CD14-positive monocyte (primary cell): ENCODE data around the gene ROBO1. TPM values are rescaled to one million over a fixed set of nuclear protein-coding genes. Genes with fewer than 3 reads are reported as not detected.

Experiments
- DNase-seq, 3 donors: peaks; one replicate each; pipeline ENCODE4 v3.0.0-alpha.2; 2011 to 2022
- H2AFZ ChIP-seq: 2 replicates; pipeline ENCODE4 v1.6.0; 2012; ENCODE audit warnings: mild to moderate bottlenecking, low read depth, low read length, inconsistent platforms; ENCODE audit not compliant: insufficient read depth, poor library complexity, severe bottlenecking
- H3K27ac ChIP-seq, 2 donors: 1 replicate in 1 of 2; 2 replicates in 1 of 2; pipeline ENCODE4 v1.5.1; 2012 to 2013; ENCODE audit warnings: low read length in 2 of 2, control low read depth in 1 of 2, inconsistent platforms in 1 of 2, low read depth in 1 of 2, mild to moderate bottlenecking in 1 of 2
- H3K27me3 ChIP-seq, 2 donors: one replicate each; pipeline versions ENCODE4 v1.6.0 to v1.6.1; 2011 to 2013; ENCODE audit warnings: low read length in 2 of 2; ENCODE audit not compliant: control insufficient read depth in 2 of 2, insufficient read depth in 2 of 2
- H3K36me3 ChIP-seq, 2 donors: replicated peaks in 1 of 2; 1 replicate in 1 of 2; 2 replicates in 1 of 2; pipeline versions ENCODE4 v1.5.1 to v1.6.1; 2012 to 2013; ENCODE audit warnings: low read length in 2 of 2, control low read depth in 1 of 2, inconsistent platforms in 1 of 2, mild to moderate bottlenecking in 1 of 2; ENCODE audit not compliant: insufficient read depth in 2 of 2, control insufficient read depth in 1 of 2
- H3K4me1 ChIP-seq, 2 donors: 1 replicate in 1 of 2; 2 replicates in 1 of 2; pipeline versions ENCODE4 v1.5.1 to v1.6.1; 2012 to 2013; ENCODE audit warnings: low read length in 2 of 2, control low read depth in 1 of 2, inconsistent platforms in 1 of 2, mild to moderate bottlenecking in 1 of 2, moderate library complexity in 1 of 2; ENCODE audit not compliant: insufficient read depth in 2 of 2, control insufficient read depth in 1 of 2
- H3K4me2 ChIP-seq: replicated peaks from 2 replicates; pipeline ENCODE3; 2012; ENCODE audit warnings: low read length, moderate library complexity, mild to moderate bottlenecking; ENCODE audit not compliant: poor library complexity, severe bottlenecking; ENCODE audit errors: extremely low read depth
- H3K4me3 ChIP-seq, 3 experiments: fragments of 200-600 bp in 1 of 3; sonication (generic) in 1 of 3; replicated peaks in 1 of 3; 1 replicate in 2 of 3; 2 replicates in 1 of 3; pipeline ENCODE4 v1.5.1; 2011 to 2013; ENCODE audit warnings: low read length in 3 of 3, mild to moderate bottlenecking in 3 of 3, control low read depth in 2 of 3, low read depth in 2 of 3, inconsistent platforms in 1 of 3, moderate library complexity in 1 of 3
- H3K79me2 ChIP-seq: 2 replicates; pipeline ENCODE4 v1.6.0; 2012; ENCODE audit warnings: mild to moderate bottlenecking, control low read depth, inconsistent platforms, low read length, moderate library complexity; ENCODE audit not compliant: insufficient read depth
- H3K9ac ChIP-seq: 2 replicates; pipeline ENCODE4 v1.6.0; 2017; ENCODE audit warnings: low read length, mild to moderate bottlenecking; ENCODE audit not compliant: insufficient read depth, poor library complexity, severe bottlenecking
- H3K9me3 ChIP-seq, 2 donors: replicated peaks in 1 of 2; 1 replicate in 1 of 2; 2 replicates in 1 of 2; pipeline versions ENCODE4 v1.5.1 to v1.6.1; 2012 to 2013; ENCODE audit warnings: low read length in 2 of 2, control low read depth in 1 of 2; ENCODE audit not compliant: control insufficient read depth in 1 of 2, insufficient read depth in 1 of 2
- H4K20me1 ChIP-seq: 2 replicates; pipeline ENCODE4 v1.6.0; 2012; ENCODE audit warnings: mild to moderate bottlenecking, low read length, control low read depth, moderate library complexity; ENCODE audit not compliant: insufficient read depth
- H3K27ac Mint-ChIP-seq, 7 donors: one replicate each; pipeline ENCODE4 v1.8.0; 2020; ENCODE audit warnings: mild to moderate bottlenecking in 7 of 7, mixed read lengths in 7 of 7, moderate library complexity in 6 of 7, inconsistent platforms in 2 of 7
- H3K27me3 Mint-ChIP-seq, 3 donors: one replicate each; pipeline ENCODE4 v1.8.0; 2021 to 2022; ENCODE audit warnings: low read depth in 3 of 3, mild to moderate bottlenecking in 3 of 3, mixed read lengths in 3 of 3, moderate library complexity in 3 of 3, inconsistent platforms in 1 of 3
- H3K36me3 Mint-ChIP-seq, 2 donors: one replicate each; pipeline ENCODE4 v1.8.0; 2020; ENCODE audit warnings: mixed read lengths in 2 of 2, inconsistent platforms in 1 of 2, mild to moderate bottlenecking in 1 of 2
- H3K4me1 Mint-ChIP-seq: one replicate; pipeline ENCODE4 v1.8.0; 2020; ENCODE audit warnings: mild to moderate bottlenecking, mixed read lengths
- H3K4me3 Mint-ChIP-seq, 2 donors: one replicate each; pipeline ENCODE4 v1.8.0; 2020; ENCODE audit warnings: mild to moderate bottlenecking in 2 of 2, mixed read lengths in 2 of 2, moderate library complexity in 1 of 2
- H3K9me3 Mint-ChIP-seq, 7 donors: one replicate each; pipeline ENCODE4 v1.8.0; 2020 to 2022; ENCODE audit warnings: mixed read lengths in 7 of 7, mild to moderate bottlenecking in 6 of 7, moderate library complexity in 6 of 7, inconsistent platforms in 2 of 7
- CTCF ChIP-seq: fragments of 200-600 bp; IDR thresholded peaks from one replicate; pipeline ENCODE4 v1.8.0; 2022; ENCODE audit warnings: antibody characterized with exemption, mild to moderate bottlenecking
- WGBS: methylation state at CpG from one replicate; pipeline ENCODE4 v1.1.5; 2013; ENCODE audit warnings: missing lambda C conversion rate; ENCODE audit not compliant: insufficient coverage; 5-methylcytosine and 5-hydroxymethylcytosine counted together
- intact Hi-C, 2 donors: fragments of 100-400 bp; cut with micrococcal nuclease; formaldehyde crosslinking; loops; one replicate each; pipeline versions ENCODE4 v1.15.0 to v1.15.1; 2023
- polyA plus RNA-seq, 3 donors: library from polyadenylated mRNA; depleted of rRNA in 1 of 3; unstranded in 2 of 3; stranded (reverse) in 1 of 3; fragments of 300-500 nt in 2 of 3; fragments of >200 nt in 1 of 3; fragmentation: Illumina TruSeq in 2 of 3; gene quantifications; 1 replicate in 2 of 3; 2 replicates in 1 of 3; pipeline ENCODE4 v1.2.3, GENCODE V29; 2012 to 2021

Gene ROBO1
- polyA plus RNA-seq, 3 donors: 0.09 to 0.10 TPM; not detected in 1

- H3K27ac Mint-ChIP-seq: no peak overlapping the region
- no peak for DNase-seq
- Histone ChIP-seq H3K4me3 (no peak overlapping the region), H3K27me3 (no peaks in the 10 kb centered on the region), H3K4me2 (no peak overlapping the region), H3K9ac (no peak overlapping the region), H4K20me1 (no peaks in the 10 kb centered on the region), H3K4me1 (no peaks in the 10 kb centered on the region), H3K27ac (no peak overlapping the region), H2AFZ (no peak overlapping the region), H3K79me2 (no peaks in the 10 kb centered on the region), H3K36me3 (no peaks in the 10 kb centered on the region), H3K9me3 (no peaks in the 10 kb centered on the region)
- no peaks in the 10 kb centered on the region for H3K27me3 Mint-ChIP-seq
- no peak overlapping the region for H3K4me3 Mint-ChIP-seq
- WGBS: no CpG with 5 or more reads among the region's 4 CpGs
- no peaks in the 10 kb centered on the region for H3K36me3 Mint-ChIP-seq
- intact Hi-C loops: no loop called here
- H3K9me3 Mint-ChIP-seq: peaks cover 0 to 8% (median 3%) of the 10 kb centered on the region in 7 donors
- no peak for TF ChIP-seq CTCF
- no peaks in the 10 kb centered on the region for H3K4me1 Mint-ChIP-seq
These were observed 1055.5 kb downstream of the ROBO1 start for GRCh38 chr3:78712270-78712669.

- H3K4me3 Mint-ChIP-seq: no peak overlapping the region
- H3K36me3 Mint-ChIP-seq: no peaks in the 10 kb centered on the region
- Histone ChIP-seq H3K4me2 (no peak overlapping the region), H4K20me1 (no peaks in the 10 kb centered on the region), H3K4me1 (no peaks in the 10 kb centered on the region), H2AFZ (no peak overlapping the region), H3K79me2 (no peaks in the 10 kb centered on the region), H3K9ac (no peak overlapping the region), H3K4me3 (no peak overlapping the region), H3K36me3 (no peaks in the 10 kb centered on the region), H3K27me3 (no peaks in the 10 kb centered on the region), H3K27ac (no peak overlapping the region), H3K9me3 (no peaks in the 10 kb centered on the region)
- WGBS: no CpG with 5 or more reads among the region's 4 CpGs
- intact Hi-C loops: no loop called here
- H3K9me3 Mint-ChIP-seq: peaks cover 0 to 7% (median 0%) of the 10 kb centered on the region in 7 donors
- H3K27me3 Mint-ChIP-seq: no peaks in the 10 kb centered on the region
- no peak for DNase-seq
- H3K4me1 Mint-ChIP-seq: no peaks in the 10 kb centered on the region
- TF ChIP-seq CTCF: no peak
- H3K27ac Mint-ChIP-seq: no peak overlapping the region
These were observed 1059.2 kb downstream of the ROBO1 start for GRCh38 chr3:78708565-78709073.
